Nephron (organoid): ENCODE measurements around the gene CYP27C1.

ENCODE experiments used
- H3K27ac Mint-ChIP-seq, 3 experiments: 2 replicates each; pipeline ENCODE4 v1.8.0; 2020; ENCODE audit warnings: mixed read lengths in 3 of 3, mild to moderate bottlenecking in 2 of 3, moderate library complexity in 1 of 3
- H3K27me3 Mint-ChIP-seq: 2 replicates; pipeline ENCODE4 v1.8.0; 2021; ENCODE audit warnings: low read depth, mild to moderate bottlenecking, moderate library complexity, mixed read lengths
- H3K36me3 Mint-ChIP-seq: 2 replicates; pipeline ENCODE4 v1.8.0; 2020; ENCODE audit warnings: low read depth, mixed read lengths
- H3K4me1 Mint-ChIP-seq: 2 replicates; pipeline ENCODE4 v1.8.0; 2020; ENCODE audit warnings: mixed read lengths
- H3K4me3 Mint-ChIP-seq, 3 experiments: 2 replicates each; pipeline ENCODE4 v1.8.0; 2020; ENCODE audit warnings: mild to moderate bottlenecking in 3 of 3, mixed read lengths in 3 of 3, moderate library complexity in 2 of 3
- H3K9me3 Mint-ChIP-seq: 2 replicates; pipeline ENCODE4 v1.8.0; 2020; ENCODE audit warnings: mixed read lengths
- CTCF ChIP-seq, 3 experiments: fragments of 200-600 bp; sonication (generic); IDR thresholded peaks; one replicate each; pipeline ENCODE4 v1.5.0; 2021; ENCODE audit warnings: antibody characterized with exemption in 3 of 3; ENCODE audit not compliant: unreplicated experiment in 3 of 3

The CYP27C1 gene

DNA sequence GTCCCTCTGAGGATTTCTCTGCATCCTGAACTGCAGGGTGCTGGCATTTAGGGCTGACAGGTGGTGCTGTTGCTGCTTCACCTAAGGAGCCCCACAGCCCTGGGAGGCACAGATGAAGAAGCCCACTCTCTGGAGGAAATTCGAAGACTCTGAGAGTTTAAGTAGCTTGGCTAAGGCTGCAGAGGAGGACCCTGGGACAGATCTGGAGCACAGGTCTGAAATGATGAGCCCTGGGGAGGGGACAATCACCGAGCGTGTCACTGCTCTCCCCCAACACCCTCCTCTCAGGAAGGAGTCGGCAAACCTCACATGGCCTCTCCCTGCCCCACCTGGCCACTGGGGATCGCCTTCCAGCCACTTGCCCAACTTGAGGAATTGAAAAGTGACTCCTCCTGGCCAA lies 18.6 kb downstream of the CYP27C1 start:
- no peak for TF ChIP-seq CTCF (IDR thresholded peaks at IDR 0.05; ENCODE audit: unreplicated experiment in 3 of 3)
- Mint-ChIP-seq H3K27ac (no peak overlapping the region), H3K4me1 (peaks cover 6% of the 10 kb centered on the region), H3K4me3 (no peak overlapping the region), H3K27me3 (no peaks in the 10 kb centered on the region), H3K36me3 (peaks cover 39% of the 10 kb centered on the region), H3K9me3 (peaks cover 4% of the 10 kb centered on the region)

- H3K9me3 Mint-ChIP-seq, result peaks cover 4% of the 10 kb centered on the region
- H3K4me3 Mint-ChIP-seq, result no peak overlapping the region
- TF ChIP-seq CTCF (IDR thresholded peaks at IDR 0.05; ENCODE audit: unreplicated experiment in 3 of 3), result no peak
- H3K36me3 Mint-ChIP-seq, result peaks cover 41% of the 10 kb centered on the region
- H3K27me3 Mint-ChIP-seq, result no peaks in the 10 kb centered on the region
- peaks cover 6% of the 10 kb centered on the region for H3K4me1 Mint-ChIP-seq
- no peak overlapping the region for H3K27ac Mint-ChIP-seq
These were observed 19.1 kb downstream of the CYP27C1 start for GRCh38 chr2:127200962-127201361.

DNA sequence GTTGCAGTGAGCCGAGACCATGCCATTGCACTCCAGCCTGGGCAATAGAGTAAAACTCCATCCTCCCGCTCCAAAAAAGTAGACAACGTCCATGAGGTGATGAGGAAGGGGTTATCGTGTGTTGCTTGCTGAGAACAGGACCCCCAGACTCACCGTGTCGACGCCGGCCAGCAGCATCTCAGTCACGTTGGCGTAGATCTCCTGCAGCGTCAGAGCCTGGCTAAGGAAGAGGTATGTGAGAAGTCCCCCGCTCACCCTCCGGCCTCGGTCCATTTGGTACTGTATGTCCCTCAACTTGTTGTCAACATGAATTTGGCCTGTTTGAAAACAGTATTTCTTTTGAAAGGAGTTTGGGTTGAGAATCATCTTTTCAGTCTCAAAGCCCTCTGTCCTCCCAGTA lies 20.9 kb downstream of the CYP27C1 start:
- H3K9me3 Mint-ChIP-seq, result peaks cover 4% of the 10 kb centered on the region
- no peaks in the 10 kb centered on the region for H3K27me3 Mint-ChIP-seq
- peaks cover 9% of the 10 kb centered on the region for H3K4me1 Mint-ChIP-seq
- no peak overlapping the region for H3K27ac Mint-ChIP-seq
- H3K36me3 Mint-ChIP-seq, result peaks cover 55% of the 10 kb centered on the region
- H3K4me3 Mint-ChIP-seq, result no peak overlapping the region
- TF ChIP-seq CTCF (IDR thresholded peaks at IDR 0.05; ENCODE audit: unreplicated experiment in 3 of 3), result no peak

- H3K4me3 Mint-ChIP-seq, result no peak overlapping the region
- no peaks in the 10 kb centered on the region for H3K27me3 Mint-ChIP-seq
- peak; percentile 44 to 55 (median 46) for TF ChIP-seq CTCF (IDR thresholded peaks at IDR 0.05; ENCODE audit: unreplicated experiment in 3 of 3)
- peaks cover 11% of the 10 kb centered on the region for H3K4me1 Mint-ChIP-seq
- peaks cover 4% of the 10 kb centered on the region for H3K9me3 Mint-ChIP-seq
- H3K36me3 Mint-ChIP-seq, result peaks cover 64% of the 10 kb centered on the region
- no peak overlapping the region for H3K27ac Mint-ChIP-seq
These were observed 22.4 kb downstream of the CYP27C1 start for GRCh38 chr2:127197475-127198385.

DNA sequence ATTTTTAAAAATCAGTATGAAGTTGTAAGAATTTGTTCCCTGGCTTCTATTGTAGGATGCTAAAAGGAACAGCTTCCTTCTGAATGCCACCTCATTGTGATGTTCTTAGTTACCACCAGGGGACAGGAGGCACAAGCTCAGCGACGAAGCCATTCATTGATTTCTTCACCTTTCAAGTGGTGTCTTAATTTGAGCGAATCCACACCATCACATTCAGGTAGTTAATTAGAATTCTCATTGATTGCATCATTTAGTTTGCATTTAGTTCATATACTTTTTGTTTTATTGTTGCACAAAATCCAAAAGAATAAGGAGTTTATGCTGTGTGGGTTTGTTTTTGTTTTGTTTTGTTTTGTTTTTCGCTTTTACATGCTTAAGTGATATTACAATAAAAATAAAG lies 23.1 kb downstream of the CYP27C1 start:
- Mint-ChIP-seq H3K4me3 (no peak overlapping the region), H3K27me3 (no peaks in the 10 kb centered on the region), H3K27ac (no peak overlapping the region), H3K9me3 (peaks cover 4% of the 10 kb centered on the region), H3K4me1 (peaks cover 11% of the 10 kb centered on the region), H3K36me3 (peaks cover 70% of the 10 kb centered on the region)
- TF ChIP-seq CTCF (IDR thresholded peaks at IDR 0.05; ENCODE audit: unreplicated experiment in 3 of 3), result no peak

DNA sequence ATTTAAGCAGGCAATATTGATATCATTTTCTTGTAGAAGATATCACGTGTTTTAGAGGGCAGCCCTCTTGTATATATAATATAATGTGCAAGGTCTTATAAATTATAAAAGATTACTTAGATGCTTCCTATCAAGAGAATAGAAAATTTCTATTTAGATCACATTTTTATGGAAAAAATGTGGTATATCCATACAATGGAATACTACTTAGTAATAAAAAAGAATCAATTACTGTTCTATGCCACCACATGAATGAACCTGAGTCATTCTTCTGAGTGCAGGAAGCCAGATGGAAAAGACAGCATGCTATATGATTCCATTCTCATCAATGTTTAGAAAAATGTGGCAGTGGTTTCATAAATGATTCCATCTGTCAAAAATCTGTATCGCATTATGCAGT lies 23.6 kb downstream of the CYP27C1 start:
- peaks cover 72% of the 10 kb centered on the region for H3K36me3 Mint-ChIP-seq
- no peaks in the 10 kb centered on the region for H3K27me3 Mint-ChIP-seq
- H3K4me1 Mint-ChIP-seq, result peaks cover 11% of the 10 kb centered on the region
- peaks cover 4% of the 10 kb centered on the region for H3K9me3 Mint-ChIP-seq
- H3K4me3 Mint-ChIP-seq, result no peak overlapping the region
- H3K27ac Mint-ChIP-seq, result no peak overlapping the region
- no peak for TF ChIP-seq CTCF (IDR thresholded peaks at IDR 0.05; ENCODE audit: unreplicated experiment in 3 of 3)
